HCT116 (cell line): ENCODE measurements around the gene RUFY2. TPM values are rescaled to one million over a fixed set of nuclear protein-coding genes. Genes with fewer than 3 reads are reported as not detected.

Experiments used
- ATAC-seq: fragments of 200-7000 bp; cut with Tn5 transposase; 2 replicates; pipeline ENCODE4 v1.9.1; 2020; ENCODE audit warnings: mild to moderate bottlenecking, moderate library complexity
- BruUV-seq: library from RNA; stranded (reverse); fragments of 400-500 nt; replicated peaks from 2 replicates; lab custom pipeline; 2021; lab: Mats Ljungman, UMichigan
- CTCF ChIA-PET: fragments of 300-600 bp; sonication (Branson Sonifier 250); formaldehyde crosslinking; loops from one replicate; lab custom pipeline; 2021; ENCODE audit warnings: antibody characterized with exemption; lab: Charles Lee
- POLR2A ChIA-PET: fragments of 300-600, 350-600 bp; sonication (Branson Sonifier 250); formaldehyde crosslinking; loops from one replicate; lab custom pipeline; 2021; ENCODE audit warnings: antibody characterized with exemption; lab: Charles Lee
- RAD21 ChIA-PET, 2 experiments: fragments of 300-600 bp; sonication (Branson Sonifier 250); formaldehyde crosslinking; loops; one replicate each; lab custom pipeline; 2023; ENCODE audit warnings: low total read pairs in 2 of 2; ENCODE audit not compliant: uncharacterized antibody in 2 of 2, unreplicated experiment in 2 of 2, low non-redundant PET in 1 of 2; lab: Charles Lee
- DNase-seq: peaks from one replicate; pipeline ENCODE4 v3.0.0-alpha.2; 2010; ENCODE audit warnings: low read depth, low spot score
- H2AFZ ChIP-seq: fragments of 200-600 bp; shearing (Covaris generic), sonication (generic); 2 replicates; pipeline ENCODE4 v1.6.1; 2017; ENCODE audit warnings: low read depth, mixed run types, mixed read lengths, antibody characterized with exemption, low read length; ENCODE audit not compliant: poor library complexity, severe bottlenecking
- H3K27ac ChIP-seq: 2 replicates; pipeline ENCODE4 v1.5.1; 2012; ENCODE audit warnings: low read depth, low read length
- H3K27me3 ChIP-seq: fragments of 200-600 bp; sonication (generic); 2 replicates; pipeline ENCODE4 v1.6.1; 2016; ENCODE audit warnings: mixed run types, low read length, mixed read lengths; ENCODE audit not compliant: insufficient read depth
- H3K36me3 ChIP-seq, 2 experiments: fragments of 200-500 bp in 1 of 2; fragments of 200-600 bp in 1 of 2; sonication (Bioruptor generic) in 1 of 2; sonication (generic) in 1 of 2; 2 replicates each; pipeline versions ENCODE4 v1.5.1 to v1.6.1; 2014 to 2016; ENCODE audit warnings: low read length in 2 of 2, inconsistent platforms in 1 of 2, mixed read lengths in 1 of 2, mixed run types in 1 of 2; ENCODE audit not compliant: insufficient read depth in 2 of 2, control insufficient read depth in 1 of 2
- H3K4me1 ChIP-seq, 2 experiments: fragments of 200-600 bp in 1 of 2; sonication (generic) in 1 of 2; 2 replicates each; pipeline versions ENCODE4 v1.5.1 to v1.6.1; 2012 to 2017; ENCODE audit warnings: low read length in 2 of 2, inconsistent platforms in 1 of 2, mild to moderate bottlenecking in 1 of 2, mixed read lengths in 1 of 2, mixed run types in 1 of 2, moderate library complexity in 1 of 2; ENCODE audit not compliant: insufficient read depth in 2 of 2, control insufficient read depth in 1 of 2
- H3K4me2 ChIP-seq: fragments of 200-600 bp; sonication (generic); 2 replicates; pipeline ENCODE4 v1.6.1; 2017; ENCODE audit warnings: mixed run types, low read length, mixed read lengths
- H3K4me3 ChIP-seq, 2 experiments: fragments of 200-600 bp in 1 of 2; sonication (generic) in 1 of 2; replicated peaks in 1 of 2; 2 replicates each; pipeline ENCODE4 v1.5.1; 2011 to 2016; ENCODE audit warnings: low read length in 2 of 2, control low read depth in 1 of 2, low read depth in 1 of 2, mild to moderate bottlenecking in 1 of 2, mixed read lengths in 1 of 2, mixed run types in 1 of 2
- H3K79me2 ChIP-seq: fragments of 200-600 bp; sonication (generic); 2 replicates; pipeline ENCODE4 v1.6.1; 2017; ENCODE audit warnings: mild to moderate bottlenecking, mixed run types, low read length, moderate library complexity, mixed read lengths; ENCODE audit not compliant: insufficient read depth
- H3K9ac ChIP-seq: fragments of 200-600 bp; sonication (generic); 2 replicates; pipeline ENCODE4 v1.6.1; 2016; ENCODE audit warnings: low read length, mixed read lengths
- H3K9me2 ChIP-seq: fragments of 200-600 bp; sonication (generic), shearing (Covaris generic); 2 replicates; pipeline ENCODE4 v1.6.1; 2017; ENCODE audit warnings: mixed run types, mild to moderate bottlenecking, moderate library complexity; ENCODE audit not compliant: insufficient read depth
- H3K9me3 ChIP-seq, 2 experiments: fragments of 200-500 bp in 1 of 2; fragments of 200-600 bp in 1 of 2; sonication (Bioruptor generic) in 1 of 2; sonication (generic) in 1 of 2; 2 replicates each; pipeline ENCODE4 v1.6.1; 2014 to 2017; ENCODE audit warnings: low read length in 2 of 2, mixed read lengths in 2 of 2, inconsistent platforms in 1 of 2, low read depth in 1 of 2, mild to moderate bottlenecking in 1 of 2, mixed run types in 1 of 2, moderate library complexity in 1 of 2; ENCODE audit not compliant: control insufficient read depth in 1 of 2, insufficient read depth in 1 of 2
- H4K20me1 ChIP-seq: fragments of 200-600 bp; sonication (generic), shearing (Covaris generic); 2 replicates; pipeline ENCODE4 v1.6.1; 2017; ENCODE audit warnings: mixed run types, mild to moderate bottlenecking, moderate library complexity; ENCODE audit not compliant: insufficient read depth
- CBX3 ChIP-seq: IDR thresholded peaks from 2 replicates; pipeline ENCODE4 v1.6.1; 2012; ENCODE audit warnings: low read depth
- EGR1 ChIP-seq: IDR thresholded peaks from 2 replicates; pipeline ENCODE4 v1.6.1; 2012; ENCODE audit warnings: low read depth
- ELF1 ChIP-seq: IDR thresholded peaks from 2 replicates; pipeline ENCODE4 v1.6.1; 2012; ENCODE audit warnings: low read depth, borderline replicate concordance
- EZH2 ChIP-seq: fragments of 200-600 bp; sonication (generic); IDR thresholded peaks from 2 replicates; pipeline ENCODE4 v1.6.1; 2017; ENCODE audit warnings: antibody characterized with exemption, mixed run types
- FOSL1 ChIP-seq: IDR thresholded peaks from 2 replicates; pipeline ENCODE4 v1.6.1; 2012; ENCODE audit warnings: low read depth
- JUND ChIP-seq: IDR thresholded peaks from 2 replicates; pipeline ENCODE4 v1.6.1; 2012
- POLR2A ChIP-seq: IDR thresholded peaks from 2 replicates; pipeline ENCODE4 v1.7.0; 2011; ENCODE audit warnings: borderline replicate concordance; ENCODE audit not compliant: insufficient read depth, insufficient read length; ENCODE audit errors: extremely low read depth
- POLR2AphosphoS5 ChIP-seq: IDR thresholded peaks from 2 replicates; pipeline ENCODE4 v1.6.1; 2011; ENCODE audit warnings: mild to moderate bottlenecking, low read depth, low read length, moderate library complexity
- RAD21 ChIP-seq: IDR thresholded peaks from 2 replicates; pipeline ENCODE4 v1.6.1; 2012; ENCODE audit warnings: low read depth, mild to moderate bottlenecking
- SIN3A ChIP-seq: IDR thresholded peaks from 2 replicates; pipeline ENCODE4 v1.6.1; 2012; ENCODE audit warnings: low read depth
- SP1 ChIP-seq: IDR thresholded peaks from 2 replicates; pipeline ENCODE4 v1.6.1; 2012; ENCODE audit warnings: low read depth
- SRF ChIP-seq: IDR thresholded peaks from 2 replicates; pipeline ENCODE4 v1.6.1; 2012; ENCODE audit warnings: low read depth
- ZFX ChIP-seq: fragments of 450-650 bp; IDR thresholded peaks from 2 replicates; pipeline ENCODE4 v1.6.1; 2017
- ZNF274 ChIP-seq: fragments of 200-500 bp; sonication (Bioruptor generic); IDR thresholded peaks from 2 replicates; pipeline ENCODE4 v1.6.1; 2014; ENCODE audit warnings: mild to moderate bottlenecking, low read depth, low read length, inconsistent platforms
- intact Hi-C: fragments of 100-400 bp; cut with micrococcal nuclease; formaldehyde crosslinking; loops from 2 replicates; pipeline ENCODE4 v1.10.0; 2022
- total RNA-seq: library from RNA; stranded (reverse); gene quantifications from one replicate; pipeline ENCODE4 v1.2.1, GENCODE V29; 2021; ENCODE audit not compliant: unreplicated experiment
- TF ChIP-seq, protein P1 (sequence below): IDR thresholded peaks from 2 replicates; pipeline ENCODE4 v1.6.1; 2012
- TF ChIP-seq, protein P2 (sequence below): IDR thresholded peaks from 2 replicates; pipeline ENCODE4 v1.6.1; 2011; ENCODE audit warnings: mild to moderate bottlenecking, low read length, moderate library complexity; ENCODE audit not compliant: insufficient replicate concordance; ENCODE audit errors: extremely low read depth

The RUFY2 gene
- total RNA-seq, 1 experiment from 2014 or later, result 13.0 TPM

DNA sequence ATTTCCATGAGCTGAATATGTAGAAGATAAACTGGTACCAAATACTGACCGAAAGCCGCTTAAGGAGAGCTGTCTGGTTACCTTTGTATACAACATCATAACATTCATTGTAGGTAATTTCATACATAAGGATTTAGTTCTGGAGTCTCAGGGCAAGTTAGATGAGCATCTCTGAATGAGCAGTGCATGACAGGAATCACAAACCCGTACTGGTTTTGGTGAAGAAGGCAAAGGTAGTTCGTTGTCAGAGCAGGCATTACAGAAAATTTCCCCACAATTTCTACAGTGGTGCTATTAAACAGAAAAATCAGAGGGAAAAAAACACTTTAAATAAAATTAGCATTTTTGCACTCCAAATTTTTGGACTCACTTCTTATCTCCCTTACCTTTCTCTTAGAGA lies 61.5 kb downstream of the RUFY2 start:
- ATAC-seq, result no peak
- Histone ChIP-seq H3K9me2 (no peaks in the 10 kb centered on the region), H3K9me3 (no peaks in the 10 kb centered on the region), H2AFZ (no peak overlapping the region), H3K4me1 (no peaks in the 10 kb centered on the region), H3K36me3 (peaks cover 40 to 52% of the 10 kb centered on the region in 2 experiments), H3K4me2 (no peak overlapping the region), H3K27me3 (no peaks in the 10 kb centered on the region), H3K27ac (no peak overlapping the region), H3K79me2 (peaks cover 35% of the 10 kb centered on the region), H3K9ac (no peak overlapping the region), H3K4me3 (no peak overlapping the region), H4K20me1 (peaks cover 20% of the 10 kb centered on the region; the same call in 1 of the 2 replicates)
- TF ChIP-seq JUND (no peak), SRF (no peak), ZFX (no peak)
- ChIA-PET POLR2A (no interaction called here), RAD21 (no interaction called here), CTCF (no interaction called here)
- DNase-seq, result no peak
- BruUV-seq, result no TSS peak
- intact Hi-C loops, result no loop called here

DNA sequence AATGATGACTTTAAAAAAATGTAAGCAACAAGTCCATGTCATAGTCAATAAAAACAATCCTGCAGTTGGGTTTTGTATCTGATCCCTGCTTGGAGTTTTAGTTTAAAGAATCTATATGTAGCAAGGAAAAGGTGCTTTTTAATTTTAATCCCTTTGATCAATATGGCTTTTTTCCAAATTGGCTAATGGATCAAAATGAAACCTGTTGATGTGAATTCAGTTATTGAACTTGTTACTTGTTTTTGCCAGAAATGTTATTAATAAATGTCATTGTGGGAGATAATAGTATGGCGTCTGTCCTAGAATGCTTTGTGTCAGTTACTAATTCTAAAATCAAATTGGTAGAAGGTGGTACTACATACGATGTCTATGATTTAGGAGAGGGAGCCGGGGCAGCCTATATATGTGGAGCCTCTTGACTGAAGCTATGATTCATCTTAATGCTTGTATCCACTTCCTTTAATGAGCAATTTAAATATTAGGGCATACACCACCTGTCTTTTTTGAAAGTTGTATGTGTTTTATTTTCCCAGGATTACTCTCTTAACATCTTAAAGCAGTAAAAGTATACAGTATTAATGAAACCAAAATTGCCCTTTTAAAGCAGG lies 64.1 kb downstream of the RUFY2 start:
- RAD21 ChIA-PET, result no interaction called here
- no peaks in the 10 kb centered on the region for H3K4me1 ChIP-seq
- peaks cover 62 to 77% of the 10 kb centered on the region in 2 experiments for H3K36me3 ChIP-seq
- H3K79me2 ChIP-seq, result peaks cover 62% of the 10 kb centered on the region
- no peaks in the 10 kb centered on the region for H3K27me3 ChIP-seq
- H3K27ac ChIP-seq, result no peak overlapping the region
- CTCF ChIA-PET, result no interaction called here
- no peak overlapping the region for H3K9ac ChIP-seq
- ATAC-seq (peak; percentile 22; the same call in 1 of the 2 replicates), DNase-seq (no peak)
- TF ChIP-seq EZH2, result no peak
- TF ChIP-seq POLR2A, result no peak
- TF ChIP-seq ELF1, result no peak
- TF ChIP-seq RAD21, result no peak
- TF ChIP-seq SIN3A, result no peak
- TF ChIP-seq SRF, result no peak
- TF ChIP-seq CBX3, result no peak
- TF ChIP-seq ZNF274, result no peak
- TF ChIP-seq SP1, result no peak
- TF ChIP-seq, protein P1, sequence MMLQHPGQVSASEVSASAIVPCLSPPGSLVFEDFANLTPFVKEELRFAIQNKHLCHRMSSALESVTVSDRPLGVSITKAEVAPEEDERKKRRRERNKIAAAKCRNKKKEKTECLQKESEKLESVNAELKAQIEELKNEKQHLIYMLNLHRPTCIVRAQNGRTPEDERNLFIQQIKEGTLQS, result no peak
- no peak for TF ChIP-seq FOSL1
- no peak for TF ChIP-seq EGR1
- TF ChIP-seq, protein P2, sequence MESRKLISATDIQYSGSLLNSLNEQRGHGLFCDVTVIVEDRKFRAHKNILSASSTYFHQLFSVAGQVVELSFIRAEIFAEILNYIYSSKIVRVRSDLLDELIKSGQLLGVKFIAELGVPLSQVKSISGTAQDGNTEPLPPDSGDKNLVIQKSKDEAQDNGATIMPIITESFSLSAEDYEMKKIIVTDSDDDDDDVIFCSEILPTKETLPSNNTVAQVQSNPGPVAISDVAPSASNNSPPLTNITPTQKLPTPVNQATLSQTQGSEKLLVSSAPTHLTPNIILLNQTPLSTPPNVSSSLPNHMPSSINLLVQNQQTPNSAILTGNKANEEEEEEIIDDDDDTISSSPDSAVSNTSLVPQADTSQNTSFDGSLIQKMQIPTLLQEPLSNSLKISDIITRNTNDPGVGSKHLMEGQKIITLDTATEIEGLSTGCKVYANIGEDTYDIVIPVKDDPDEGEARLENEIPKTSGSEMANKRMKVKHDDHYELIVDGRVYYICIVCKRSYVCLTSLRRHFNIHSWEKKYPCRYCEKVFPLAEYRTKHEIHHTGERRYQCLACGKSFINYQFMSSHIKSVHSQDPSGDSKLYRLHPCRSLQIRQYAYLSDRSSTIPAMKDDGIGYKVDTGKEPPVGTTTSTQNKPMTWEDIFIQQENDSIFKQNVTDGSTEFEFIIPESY, result no peak
- no peak for TF ChIP-seq POLR2AphosphoS5
- POLR2A ChIA-PET, result interaction anchor here (2.2 to 3.3 kb wide), 2 partner anchors 9 to 11 kb away, joined by 6 to 9 read pairs; partner anchors contain the start of gene HNRNPH3
- H2AFZ ChIP-seq, result no peak overlapping the region
- H3K4me3 ChIP-seq, result no peak overlapping the region
- intact Hi-C loops, result no loop called here
- H3K4me2 ChIP-seq, result no peak overlapping the region
- H4K20me1 ChIP-seq, result peaks cover 36% of the 10 kb centered on the region; the same call in 1 of the 2 replicates
- no peaks in the 10 kb centered on the region for H3K9me3 ChIP-seq
- BruUV-seq, result no TSS peak
- no peaks in the 10 kb centered on the region for H3K9me2 ChIP-seq
